Suprapubic skin (tissue), 4 donors: Measurements from ENCODE around the gene GLCE. TPM values are rescaled to one million over a fixed set of nuclear protein-coding genes. Genes with fewer than 3 reads are reported as not detected.

Source experiments
- DNase-seq, 2 donors: peaks; one replicate each; pipeline ENCODE4 v3.0.0-alpha.2; 2019; ENCODE audit warnings: low spot score in 2 of 2
- H3K27ac ChIP-seq: fragments of 200-600 bp; sonication (generic); one replicate; pipeline ENCODE4 v1.5.1; 2019
- H3K27me3 ChIP-seq: fragments of 200-600 bp; sonication (generic); one replicate; pipeline ENCODE4 v1.5.1; 2019
- H3K36me3 ChIP-seq: fragments of 200-600 bp; sonication (generic); one replicate; pipeline ENCODE4 v1.5.1; 2019
- H3K4me1 ChIP-seq: fragments of 200-600 bp; sonication (generic); one replicate; pipeline ENCODE4 v1.5.1; 2019
- H3K4me3 ChIP-seq: fragments of 200-600 bp; sonication (generic); one replicate; pipeline ENCODE4 v1.5.1; 2019; ENCODE audit warnings: mild to moderate bottlenecking
- H3K9me3 ChIP-seq: fragments of 200-600 bp; sonication (generic); one replicate; pipeline ENCODE4 v1.5.1; 2019
- CTCF ChIP-seq, 2 donors: fragments of 200-600 bp in 1 of 2; fragments of 450-650 bp in 1 of 2; sonication (generic) in 1 of 2; IDR thresholded peaks; one replicate each; pipeline ENCODE4 v1.5.1; 2016 to 2019; ENCODE audit warnings: antibody characterized with exemption in 2 of 2, mild to moderate bottlenecking in 1 of 2, moderate library complexity in 1 of 2
- EP300 ChIP-seq: sonication (generic); formaldehyde crosslinking; IDR thresholded peaks from one replicate; pipeline ENCODE4 v1.6.1; 2017; ENCODE audit warnings: antibody characterized with exemption
- POLR2A ChIP-seq, 2 donors: fragments of 450-650 bp; IDR thresholded peaks; one replicate each; pipeline ENCODE4 v1.6.1; 2017; ENCODE audit warnings: antibody characterized with exemption in 2 of 2, mild to moderate bottlenecking in 2 of 2, moderate library complexity in 2 of 2
- POLR2AphosphoS5 ChIP-seq, 3 donors: sonication (generic); formaldehyde crosslinking; IDR thresholded peaks; one replicate each; pipeline ENCODE4 v1.6.1; 2017; ENCODE audit warnings: antibody characterized with exemption in 3 of 3
- WGBS: methylation state at CpG from one replicate; pipeline ENCODE4 v1.1.5; 2018; 5-methylcytosine and 5-hydroxymethylcytosine counted together
- total RNA-seq, 4 donors: library from RNA; depleted of rRNA; stranded (reverse); fragments of >200 nt; gene quantifications; one replicate each; pipeline ENCODE4 v1.1.0, GENCODE V29; 2016

GLCE gene
- total RNA-seq, 4 donors from 2014 or later = 16.1 to 18.9 (median 16.9) TPM

GRCh38 chr15:69237718-69238117, 77.3 kb downstream of the GLCE start:
- no peak for TF ChIP-seq POLR2AphosphoS5 (IDR thresholded peaks at IDR 0.05)
- TF ChIP-seq POLR2A (IDR thresholded peaks at IDR 0.05) = no peak
- TF ChIP-seq EP300 = no peak
- no peak for TF ChIP-seq CTCF (IDR thresholded peaks at IDR 0.05)
- Histone ChIP-seq H3K36me3 (no peaks in the 10 kb centered on the region), H3K27ac (no peak overlapping the region), H3K4me3 (no peak overlapping the region), H3K27me3 (no peaks in the 10 kb centered on the region), H3K4me1 (no peaks in the 10 kb centered on the region), H3K9me3 (no peaks in the 10 kb centered on the region)
- 97% methylated on average over 1 of the region's 1 CpG for WGBS
- DNase-seq = no peak

GRCh38 chr15:69244798-69245197, 84.4 kb downstream of the GLCE start:
- H3K36me3 ChIP-seq = no peaks in the 10 kb centered on the region
- TF ChIP-seq POLR2AphosphoS5 (IDR thresholded peaks at IDR 0.05) (no peak), CTCF (IDR thresholded peaks at IDR 0.05) (no peak), POLR2A (IDR thresholded peaks at IDR 0.05) (no peak), EP300 (no peak)
- no peak overlapping the region for H3K4me3 ChIP-seq
- no peaks in the 10 kb centered on the region for H3K9me3 ChIP-seq
- no peaks in the 10 kb centered on the region for H3K4me1 ChIP-seq
- WGBS = 17% methylated on average over 2 of the region's 2 CpGs
- DNase-seq = no peak
- H3K27me3 ChIP-seq = no peaks in the 10 kb centered on the region
- no peak overlapping the region for H3K27ac ChIP-seq

- whole genome bisulfite sequencing = 37% methylated on average over 3 of the region's 3 CpGs
- no peaks in the 10 kb centered on the region for H3K36me3 ChIP-seq
- no peaks in the 10 kb centered on the region for H3K27me3 ChIP-seq
- TF ChIP-seq POLR2A (IDR thresholded peaks at IDR 0.05) (no peak), EP300 (no peak), CTCF (IDR thresholded peaks at IDR 0.05) (no peak), POLR2AphosphoS5 (IDR thresholded peaks at IDR 0.05) (no peak)
- DNase-seq = no peak
- no peaks in the 10 kb centered on the region for H3K4me1 ChIP-seq
- no peaks in the 10 kb centered on the region for H3K9me3 ChIP-seq
- no peak overlapping the region for H3K27ac ChIP-seq
- H3K4me3 ChIP-seq = no peak overlapping the region
Observed at GRCh38 chr15:69253156-69253555, 92.7 kb downstream of the GLCE start.

- DNase-seq = no peak
- Histone ChIP-seq H3K9me3 (no peaks in the 10 kb centered on the region), H3K4me1 (no peaks in the 10 kb centered on the region), H3K4me3 (no peak overlapping the region), H3K27me3 (no peaks in the 10 kb centered on the region), H3K27ac (no peak overlapping the region), H3K36me3 (peaks cover 10% of the 10 kb centered on the region)
- TF ChIP-seq CTCF (IDR thresholded peaks at IDR 0.05) (peak; percentile 41 to 52), POLR2AphosphoS5 (IDR thresholded peaks at IDR 0.05) (no peak), POLR2A (IDR thresholded peaks at IDR 0.05) (no peak)
- 30% methylated on average over 5 of the region's 5 CpGs for WGBS
Observed at GRCh38 chr15:69265347-69265955, 105.0 kb downstream of the GLCE start.

- Histone ChIP-seq H3K36me3 (peaks cover 6% of the 10 kb centered on the region), H3K27me3 (no peaks in the 10 kb centered on the region), H3K9me3 (no peaks in the 10 kb centered on the region), H3K4me3 (no peak overlapping the region), H3K27ac (no peak overlapping the region), H3K4me1 (no peaks in the 10 kb centered on the region)
- DNase-seq = no peak
- no peak for TF ChIP-seq CTCF (IDR thresholded peaks at IDR 0.05)
- no peak for TF ChIP-seq EP300
- TF ChIP-seq POLR2A (IDR thresholded peaks at IDR 0.05) = no peak
- TF ChIP-seq POLR2AphosphoS5 (IDR thresholded peaks at IDR 0.05) = no peak
Observed at GRCh38 chr15:69271217-69271616, 110.8 kb downstream of the GLCE start.
